CD14-positive monocyte (primary cell): Measurements from ENCODE around the gene SPEM2. TPM values are rescaled to one million over a fixed set of nuclear protein-coding genes. Genes with fewer than 3 reads are reported as not detected.

Experiments used
- DNase-seq, 3 donors: peaks; one replicate each; pipeline ENCODE4 v3.0.0-alpha.2; 2011 to 2022
- H2AFZ ChIP-seq: 2 replicates; pipeline ENCODE4 v1.6.0; 2012; ENCODE audit warnings: mild to moderate bottlenecking, low read depth, low read length, inconsistent platforms; ENCODE audit not compliant: insufficient read depth, poor library complexity, severe bottlenecking
- H3K27ac ChIP-seq, 2 donors: 1 replicate in 1 of 2; 2 replicates in 1 of 2; pipeline ENCODE4 v1.5.1; 2012 to 2013; ENCODE audit warnings: low read length in 2 of 2, control low read depth in 1 of 2, inconsistent platforms in 1 of 2, low read depth in 1 of 2, mild to moderate bottlenecking in 1 of 2
- H3K27me3 ChIP-seq, 2 donors: one replicate each; pipeline versions ENCODE4 v1.6.0 to v1.6.1; 2011 to 2013; ENCODE audit warnings: low read length in 2 of 2; ENCODE audit not compliant: control insufficient read depth in 2 of 2, insufficient read depth in 2 of 2
- H3K36me3 ChIP-seq, 2 donors: replicated peaks in 1 of 2; 1 replicate in 1 of 2; 2 replicates in 1 of 2; pipeline versions ENCODE4 v1.5.1 to v1.6.1; 2012 to 2013; ENCODE audit warnings: low read length in 2 of 2, control low read depth in 1 of 2, inconsistent platforms in 1 of 2, mild to moderate bottlenecking in 1 of 2; ENCODE audit not compliant: insufficient read depth in 2 of 2, control insufficient read depth in 1 of 2
- H3K4me1 ChIP-seq, 2 donors: 1 replicate in 1 of 2; 2 replicates in 1 of 2; pipeline versions ENCODE4 v1.5.1 to v1.6.1; 2012 to 2013; ENCODE audit warnings: low read length in 2 of 2, control low read depth in 1 of 2, inconsistent platforms in 1 of 2, mild to moderate bottlenecking in 1 of 2, moderate library complexity in 1 of 2; ENCODE audit not compliant: insufficient read depth in 2 of 2, control insufficient read depth in 1 of 2
- H3K4me2 ChIP-seq: replicated peaks from 2 replicates; pipeline ENCODE3; 2012; ENCODE audit warnings: low read length, moderate library complexity, mild to moderate bottlenecking; ENCODE audit not compliant: poor library complexity, severe bottlenecking; ENCODE audit errors: extremely low read depth
- H3K4me3 ChIP-seq, 3 experiments: fragments of 200-600 bp in 1 of 3; sonication (generic) in 1 of 3; replicated peaks in 1 of 3; 1 replicate in 2 of 3; 2 replicates in 1 of 3; pipeline ENCODE4 v1.5.1; 2011 to 2013; ENCODE audit warnings: low read length in 3 of 3, mild to moderate bottlenecking in 3 of 3, control low read depth in 2 of 3, low read depth in 2 of 3, inconsistent platforms in 1 of 3, moderate library complexity in 1 of 3
- H3K79me2 ChIP-seq: 2 replicates; pipeline ENCODE4 v1.6.0; 2012; ENCODE audit warnings: mild to moderate bottlenecking, control low read depth, inconsistent platforms, low read length, moderate library complexity; ENCODE audit not compliant: insufficient read depth
- H3K9ac ChIP-seq: 2 replicates; pipeline ENCODE4 v1.6.0; 2017; ENCODE audit warnings: low read length, mild to moderate bottlenecking; ENCODE audit not compliant: insufficient read depth, poor library complexity, severe bottlenecking
- H3K9me3 ChIP-seq, 2 donors: replicated peaks in 1 of 2; 1 replicate in 1 of 2; 2 replicates in 1 of 2; pipeline versions ENCODE4 v1.5.1 to v1.6.1; 2012 to 2013; ENCODE audit warnings: low read length in 2 of 2, control low read depth in 1 of 2; ENCODE audit not compliant: control insufficient read depth in 1 of 2, insufficient read depth in 1 of 2
- H4K20me1 ChIP-seq: 2 replicates; pipeline ENCODE4 v1.6.0; 2012; ENCODE audit warnings: mild to moderate bottlenecking, low read length, control low read depth, moderate library complexity; ENCODE audit not compliant: insufficient read depth
- H3K27ac Mint-ChIP-seq, 7 donors: one replicate each; pipeline ENCODE4 v1.8.0; 2020; ENCODE audit warnings: mild to moderate bottlenecking in 7 of 7, mixed read lengths in 7 of 7, moderate library complexity in 6 of 7, inconsistent platforms in 2 of 7
- H3K27me3 Mint-ChIP-seq, 3 donors: one replicate each; pipeline ENCODE4 v1.8.0; 2021 to 2022; ENCODE audit warnings: low read depth in 3 of 3, mild to moderate bottlenecking in 3 of 3, mixed read lengths in 3 of 3, moderate library complexity in 3 of 3, inconsistent platforms in 1 of 3
- H3K36me3 Mint-ChIP-seq, 2 donors: one replicate each; pipeline ENCODE4 v1.8.0; 2020; ENCODE audit warnings: mixed read lengths in 2 of 2, inconsistent platforms in 1 of 2, mild to moderate bottlenecking in 1 of 2
- H3K4me1 Mint-ChIP-seq: one replicate; pipeline ENCODE4 v1.8.0; 2020; ENCODE audit warnings: mild to moderate bottlenecking, mixed read lengths
- H3K4me3 Mint-ChIP-seq, 2 donors: one replicate each; pipeline ENCODE4 v1.8.0; 2020; ENCODE audit warnings: mild to moderate bottlenecking in 2 of 2, mixed read lengths in 2 of 2, moderate library complexity in 1 of 2
- H3K9me3 Mint-ChIP-seq, 7 donors: one replicate each; pipeline ENCODE4 v1.8.0; 2020 to 2022; ENCODE audit warnings: mixed read lengths in 7 of 7, mild to moderate bottlenecking in 6 of 7, moderate library complexity in 6 of 7, inconsistent platforms in 2 of 7
- WGBS: methylation state at CpG from one replicate; pipeline ENCODE4 v1.1.5; 2013; ENCODE audit warnings: missing lambda C conversion rate; ENCODE audit not compliant: insufficient coverage; 5-methylcytosine and 5-hydroxymethylcytosine counted together
- intact Hi-C, 2 donors: fragments of 100-400 bp; cut with micrococcal nuclease; formaldehyde crosslinking; loops; one replicate each; pipeline versions ENCODE4 v1.15.0 to v1.15.1; 2023
- polyA plus RNA-seq, 3 donors: library from polyadenylated mRNA; depleted of rRNA in 1 of 3; unstranded in 2 of 3; stranded (reverse) in 1 of 3; fragments of 300-500 nt in 2 of 3; fragments of >200 nt in 1 of 3; fragmentation: Illumina TruSeq in 2 of 3; gene quantifications; 1 replicate in 2 of 3; 2 replicates in 1 of 3; pipeline ENCODE4 v1.2.3, GENCODE V29; 2012 to 2021
- TF ChIP-seq, protein P1 (sequence below): fragments of 200-600 bp; IDR thresholded peaks from one replicate; pipeline ENCODE4 v1.8.0; 2022; ENCODE audit warnings: antibody characterized with exemption, mild to moderate bottlenecking

SPEM2 gene
- polyA plus RNA-seq, 3 donors: not detected

DNA sequence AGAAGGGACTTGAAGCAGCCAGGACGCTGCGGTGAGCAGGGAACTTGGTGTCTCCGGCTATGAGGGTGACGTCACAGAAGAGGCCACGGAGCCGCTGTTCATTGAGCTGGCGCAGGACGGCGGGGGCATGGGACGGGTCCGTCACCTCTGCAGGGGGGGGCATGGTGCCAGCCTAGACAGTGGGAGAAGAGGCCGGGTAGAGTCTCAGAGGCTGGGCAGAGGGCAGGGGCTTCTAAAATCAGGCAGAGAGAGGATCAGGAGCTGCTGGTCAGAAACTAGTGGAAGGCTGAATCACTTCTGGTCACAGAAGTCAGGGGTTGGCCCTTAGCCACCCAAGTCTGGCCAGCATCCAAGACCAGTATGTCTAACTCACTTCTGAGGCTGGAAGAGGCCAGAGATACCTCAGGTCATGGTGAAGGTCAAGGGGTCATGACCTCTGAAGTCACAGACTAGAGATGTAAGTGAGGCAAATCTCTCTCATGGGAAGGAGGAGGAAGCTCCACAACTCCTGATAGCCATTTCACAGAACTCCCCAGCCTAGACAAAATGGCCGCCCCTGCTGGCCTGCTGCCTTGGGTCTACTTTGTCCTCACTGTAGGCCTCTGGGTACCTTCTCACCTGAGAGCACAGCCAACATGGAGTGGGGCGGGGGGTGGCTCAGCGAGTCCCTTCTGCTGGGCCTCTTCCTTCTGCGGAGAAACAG, 41.4 kb downstream of the SPEM2 start:
- H2AFZ ChIP-seq: peak overlapping the region; percentile 62
- no peaks in the 10 kb centered on the region for H3K27me3 ChIP-seq
- TF ChIP-seq, protein P1, sequence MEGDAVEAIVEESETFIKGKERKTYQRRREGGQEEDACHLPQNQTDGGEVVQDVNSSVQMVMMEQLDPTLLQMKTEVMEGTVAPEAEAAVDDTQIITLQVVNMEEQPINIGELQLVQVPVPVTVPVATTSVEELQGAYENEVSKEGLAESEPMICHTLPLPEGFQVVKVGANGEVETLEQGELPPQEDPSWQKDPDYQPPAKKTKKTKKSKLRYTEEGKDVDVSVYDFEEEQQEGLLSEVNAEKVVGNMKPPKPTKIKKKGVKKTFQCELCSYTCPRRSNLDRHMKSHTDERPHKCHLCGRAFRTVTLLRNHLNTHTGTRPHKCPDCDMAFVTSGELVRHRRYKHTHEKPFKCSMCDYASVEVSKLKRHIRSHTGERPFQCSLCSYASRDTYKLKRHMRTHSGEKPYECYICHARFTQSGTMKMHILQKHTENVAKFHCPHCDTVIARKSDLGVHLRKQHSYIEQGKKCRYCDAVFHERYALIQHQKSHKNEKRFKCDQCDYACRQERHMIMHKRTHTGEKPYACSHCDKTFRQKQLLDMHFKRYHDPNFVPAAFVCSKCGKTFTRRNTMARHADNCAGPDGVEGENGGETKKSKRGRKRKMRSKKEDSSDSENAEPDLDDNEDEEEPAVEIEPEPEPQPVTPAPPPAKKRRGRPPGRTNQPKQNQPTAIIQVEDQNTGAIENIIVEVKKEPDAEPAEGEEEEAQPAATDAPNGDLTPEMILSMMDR: no peak
- H3K79me2 ChIP-seq: peaks cover 22% of the 10 kb centered on the region
- H3K9ac ChIP-seq: peak overlapping the region; percentile 45
- Mint-ChIP-seq H3K9me3 (no peaks in the 10 kb centered on the region), H3K36me3 (peaks cover 20 to 38% of the 10 kb centered on the region in 2 donors), H3K27me3 (no peaks in the 10 kb centered on the region), H3K4me1 (peaks cover 22% of the 10 kb centered on the region), H3K27ac (peak overlapping the region; percentile 88 to 97 (median 94)), H3K4me3 (peak overlapping the region; percentile 41 to 82)
- H3K36me3 ChIP-seq: peaks cover 22 to 33% of the 10 kb centered on the region in 2 donors
- H3K9me3 ChIP-seq: no peaks in the 10 kb centered on the region
- no peaks in the 10 kb centered on the region for H4K20me1 ChIP-seq
- peaks cover 21 to 26% of the 10 kb centered on the region in 2 donors for H3K4me1 ChIP-seq
- H3K27ac ChIP-seq: peak overlapping the region; percentile 80 to 85
- H3K4me2 ChIP-seq: peak overlapping the region; percentile 63
- DNase-seq: peak; percentile 81 to 89 (median 87)
- peak overlapping the region in 1 of 3 experiments; percentile 46 for H3K4me3 ChIP-seq
- intact Hi-C loops: loop anchor here in 1 of 2 donors (1.0 kb wide), 1 partner anchor 11 kb away; no protein-coding TSS in a partner anchor
- 43% methylated on average over 14 of the region's 16 CpGs for WGBS

DNA sequence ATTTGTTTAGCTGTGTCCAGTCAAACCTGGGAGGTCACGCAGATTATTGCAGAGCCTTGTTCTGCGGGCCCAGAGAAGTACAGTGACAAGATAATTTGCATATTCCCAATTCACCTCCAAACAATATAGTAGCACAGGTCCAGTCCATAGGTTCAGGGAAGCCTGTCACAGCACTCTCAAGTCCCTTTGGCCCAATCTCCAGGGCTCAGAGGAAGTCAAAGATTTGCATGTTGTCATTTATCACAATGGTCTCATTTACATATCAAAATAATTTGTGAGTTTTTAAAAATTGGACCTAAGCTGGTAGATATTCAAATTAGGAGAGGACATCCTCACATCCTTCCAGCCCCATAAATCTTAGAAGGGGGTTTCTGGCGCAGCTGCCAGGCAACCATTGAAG, 42.1 kb downstream of the SPEM2 start:
- H3K36me3 Mint-ChIP-seq: peaks cover 20 to 38% of the 10 kb centered on the region in 2 donors
- TF ChIP-seq, protein P1: no peak
- intact Hi-C loops: no loop called here
- no peaks in the 10 kb centered on the region for H3K27me3 Mint-ChIP-seq
- Histone ChIP-seq H4K20me1 (no peaks in the 10 kb centered on the region), H3K4me1 (peaks cover 21 to 28% of the 10 kb centered on the region in 2 donors), H3K9ac (peak overlapping the region; percentile 37), H3K27ac (peak overlapping the region; percentile 80 to 85), H3K4me2 (peak overlapping the region; percentile 63), H3K27me3 (no peaks in the 10 kb centered on the region), H3K9me3 (no peaks in the 10 kb centered on the region), H3K79me2 (peaks cover 24% of the 10 kb centered on the region), H2AFZ (peak overlapping the region; percentile 60), H3K36me3 (peaks cover 19 to 28% of the 10 kb centered on the region in 2 donors), H3K4me3 (peak overlapping the region in 1 of 3 experiments; percentile 46)
- no peaks in the 10 kb centered on the region for H3K9me3 Mint-ChIP-seq
- peak overlapping the region; percentile 88 to 97 (median 94) for H3K27ac Mint-ChIP-seq
- DNase-seq: no peak
- H3K4me3 Mint-ChIP-seq: no peak overlapping the region
- WGBS: 65% methylated on average over 2 of the region's 3 CpGs
- peaks cover 26% of the 10 kb centered on the region for H3K4me1 Mint-ChIP-seq
